ENCODE measurements around the gene OR2H1.
"Not testable (repeated sequence)": the region's sequence is repeated elsewhere in the genome, so short reads cannot be mapped to it uniquely, and the experiment has no call there.

OR2H1 gene

GRCh38 chr6:29442719-29443118 is 14.2 kb upstream of the OR2H1 start:
- H3K79me2 ChIP-seq (ENCODE audit: insufficient read depth, low read depth), result no peaks in the 10 kb centered on the region
- TF ChIP-seq, protein P1, sequence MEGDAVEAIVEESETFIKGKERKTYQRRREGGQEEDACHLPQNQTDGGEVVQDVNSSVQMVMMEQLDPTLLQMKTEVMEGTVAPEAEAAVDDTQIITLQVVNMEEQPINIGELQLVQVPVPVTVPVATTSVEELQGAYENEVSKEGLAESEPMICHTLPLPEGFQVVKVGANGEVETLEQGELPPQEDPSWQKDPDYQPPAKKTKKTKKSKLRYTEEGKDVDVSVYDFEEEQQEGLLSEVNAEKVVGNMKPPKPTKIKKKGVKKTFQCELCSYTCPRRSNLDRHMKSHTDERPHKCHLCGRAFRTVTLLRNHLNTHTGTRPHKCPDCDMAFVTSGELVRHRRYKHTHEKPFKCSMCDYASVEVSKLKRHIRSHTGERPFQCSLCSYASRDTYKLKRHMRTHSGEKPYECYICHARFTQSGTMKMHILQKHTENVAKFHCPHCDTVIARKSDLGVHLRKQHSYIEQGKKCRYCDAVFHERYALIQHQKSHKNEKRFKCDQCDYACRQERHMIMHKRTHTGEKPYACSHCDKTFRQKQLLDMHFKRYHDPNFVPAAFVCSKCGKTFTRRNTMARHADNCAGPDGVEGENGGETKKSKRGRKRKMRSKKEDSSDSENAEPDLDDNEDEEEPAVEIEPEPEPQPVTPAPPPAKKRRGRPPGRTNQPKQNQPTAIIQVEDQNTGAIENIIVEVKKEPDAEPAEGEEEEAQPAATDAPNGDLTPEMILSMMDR (conservative IDR thresholded peaks at IDR 0.05; ENCODE audit: low read depth, low read length), result no peak

GRCh38 chr6:29444031-29444430 is 12.9 kb upstream of the OR2H1 start:
- not testable (repeated sequence) for H2AFZ ChIP-seq (ENCODE audit: low read depth); H3K27ac ChIP-seq; H3K79me2 ChIP-seq (ENCODE audit: insufficient read depth, low read depth); H3K9ac ChIP-seq; H4K20me1 ChIP-seq (ENCODE audit: insufficient read depth); H3K36me3 ChIP-seq (ENCODE audit: insufficient read depth); H3K4me2 ChIP-seq; H3K27me3 ChIP-seq (ENCODE audit: insufficient read depth, low read depth); H3K4me3 ChIP-seq (IDR thresholded peaks at IDR 0.05; ENCODE audit: insufficient read depth, low read depth, low read length); H3K4me1 ChIP-seq (ENCODE audit: low read depth, poor library complexity, severe bottlenecking)

More at GRCh38 chr6:29442719-29443118, 14.2 kb upstream of the OR2H1 start:
- Histone ChIP-seq H4K20me1 (ENCODE audit: insufficient read depth) (no peaks in the 10 kb centered on the region), H3K4me1 (ENCODE audit: low read depth, poor library complexity, severe bottlenecking) (no peaks in the 10 kb centered on the region), H3K36me3 (ENCODE audit: insufficient read depth) (no peaks in the 10 kb centered on the region), H3K27ac (no peak overlapping the region), H2AFZ (ENCODE audit: low read depth) (no peak overlapping the region), H3K4me3 (IDR thresholded peaks at IDR 0.05; ENCODE audit: insufficient read depth, low read depth, low read length) (no peak overlapping the region), H3K4me2 (no peak overlapping the region), H3K9ac (no peak overlapping the region), H3K27me3 (ENCODE audit: insufficient read depth, low read depth) (no peaks in the 10 kb centered on the region)

DNA sequence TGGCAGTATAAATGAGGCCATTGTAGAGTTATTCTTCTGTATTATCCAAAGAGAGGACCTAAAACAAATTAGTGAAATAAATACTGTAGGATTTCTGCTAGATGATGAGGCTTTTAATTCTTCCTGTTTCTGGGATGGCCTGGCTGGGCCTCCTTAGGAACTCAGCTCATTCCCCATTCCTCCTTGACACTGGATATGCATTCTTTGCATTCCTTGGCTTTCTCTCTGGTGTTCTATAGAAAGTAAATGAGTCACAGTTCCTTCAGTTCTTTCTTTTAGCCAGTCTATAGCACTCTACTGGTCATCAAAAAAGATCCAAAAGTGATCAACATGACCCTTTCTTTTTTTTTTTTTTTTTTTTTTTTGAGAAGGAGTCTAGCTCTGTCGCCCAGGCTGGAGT is 9.3 kb upstream of the OR2H1 start:
- Histone ChIP-seq H3K36me3 (ENCODE audit: insufficient read depth) (no peaks in the 10 kb centered on the region), H3K79me2 (ENCODE audit: insufficient read depth, low read depth) (no peaks in the 10 kb centered on the region), H4K20me1 (ENCODE audit: insufficient read depth) (no peaks in the 10 kb centered on the region), H3K4me3 (IDR thresholded peaks at IDR 0.05; ENCODE audit: insufficient read depth, low read depth, low read length) (no peak overlapping the region), H2AFZ (ENCODE audit: low read depth) (no peak overlapping the region), H3K27me3 (ENCODE audit: insufficient read depth, low read depth) (no peaks in the 10 kb centered on the region), H3K4me1 (ENCODE audit: low read depth, poor library complexity, severe bottlenecking) (no peaks in the 10 kb centered on the region), H3K27ac (no peak overlapping the region), H3K9ac (no peak overlapping the region), H3K4me2 (no peak overlapping the region)
- TF ChIP-seq, protein P1 (conservative IDR thresholded peaks at IDR 0.05; ENCODE audit: low read depth, low read length), result no peak

- Histone ChIP-seq H3K4me3 (IDR thresholded peaks at IDR 0.05; ENCODE audit: insufficient read depth, low read depth, low read length) (no peak overlapping the region), H2AFZ (ENCODE audit: low read depth) (no peak overlapping the region), H4K20me1 (ENCODE audit: insufficient read depth) (no peaks in the 10 kb centered on the region), H3K79me2 (ENCODE audit: insufficient read depth, low read depth) (no peaks in the 10 kb centered on the region), H3K4me2 (no peak overlapping the region), H3K4me1 (ENCODE audit: low read depth, poor library complexity, severe bottlenecking) (no peaks in the 10 kb centered on the region), H3K9ac (no peak overlapping the region), H3K27me3 (ENCODE audit: insufficient read depth, low read depth) (no peaks in the 10 kb centered on the region), H3K36me3 (ENCODE audit: insufficient read depth) (no peaks in the 10 kb centered on the region), H3K27ac (no peak overlapping the region)
- TF ChIP-seq, protein P1 (conservative IDR thresholded peaks at IDR 0.05; ENCODE audit: low read depth, low read length), result no peak
Observed at GRCh38 chr6:29451471-29452193, 5.3 kb upstream of the OR2H1 start.

GRCh38 chr6:29461021-29461814 is 4.3 kb downstream of the OR2H1 start:
- H4K20me1 ChIP-seq (ENCODE audit: insufficient read depth), result no peaks in the 10 kb centered on the region
- no peaks in the 10 kb centered on the region for H3K79me2 ChIP-seq (ENCODE audit: insufficient read depth, low read depth)
- H3K36me3 ChIP-seq (ENCODE audit: insufficient read depth), result no peaks in the 10 kb centered on the region
- no peaks in the 10 kb centered on the region for H3K27me3 ChIP-seq (ENCODE audit: insufficient read depth, low read depth)
- H3K9ac ChIP-seq, result no peak overlapping the region
- no peak overlapping the region for H3K4me3 ChIP-seq (IDR thresholded peaks at IDR 0.05; ENCODE audit: insufficient read depth, low read depth, low read length)
- no peak overlapping the region for H3K4me2 ChIP-seq
- H2AFZ ChIP-seq (ENCODE audit: low read depth), result no peak overlapping the region
- no peaks in the 10 kb centered on the region for H3K4me1 ChIP-seq (ENCODE audit: low read depth, poor library complexity, severe bottlenecking)
- TF ChIP-seq, protein P1 (conservative IDR thresholded peaks at IDR 0.05; ENCODE audit: low read depth, low read length), result no peak
- H3K27ac ChIP-seq, result no peak overlapping the region
